ENCODE data around the gene NTSR1. TPM values are rescaled to one million over a fixed set of nuclear protein-coding genes. Genes with fewer than 3 reads are reported as not detected.

NTSR1 gene
- total RNA-seq, 1 donor = under 0.01 TPM

DNA sequence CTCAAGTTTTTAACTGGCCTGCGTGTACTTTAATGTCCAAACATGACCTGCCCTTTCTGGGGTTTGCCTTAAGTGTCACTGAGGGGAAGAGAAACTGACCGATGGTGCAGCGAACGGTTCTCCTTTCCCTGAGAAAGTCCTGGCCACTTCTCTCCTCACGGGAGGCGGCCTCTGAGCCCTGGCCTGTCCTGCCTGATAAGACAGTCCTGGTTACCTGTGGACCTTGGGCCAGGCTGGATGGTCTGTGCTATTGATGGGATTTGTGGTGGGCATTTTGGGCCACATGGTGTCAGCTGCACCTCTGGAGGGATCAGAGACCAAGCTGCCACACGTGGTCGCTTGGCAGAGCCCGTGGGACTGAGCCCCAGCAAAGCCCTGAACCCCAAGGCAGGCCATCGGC lies 11.6 kb upstream of the NTSR1 start:
- no peak for DNase-seq (ENCODE audit: low read depth)
- no peak for TF ChIP-seq CTCF (IDR thresholded peaks at IDR 0.05; ENCODE audit: insufficient read depth, low read depth, low read length)
- H3K4me3 ChIP-seq (ENCODE audit: low read depth, low read length) = no peak overlapping the region

GRCh38 chr20:62697468-62697912 lies 11.1 kb upstream of the NTSR1 start:
- no peak for TF ChIP-seq CTCF (IDR thresholded peaks at IDR 0.05; ENCODE audit: insufficient read depth, low read depth, low read length)
- DNase-seq (ENCODE audit: low read depth) = no peak
- H3K4me3 ChIP-seq (ENCODE audit: low read depth, low read length) = no peak overlapping the region

DNA sequence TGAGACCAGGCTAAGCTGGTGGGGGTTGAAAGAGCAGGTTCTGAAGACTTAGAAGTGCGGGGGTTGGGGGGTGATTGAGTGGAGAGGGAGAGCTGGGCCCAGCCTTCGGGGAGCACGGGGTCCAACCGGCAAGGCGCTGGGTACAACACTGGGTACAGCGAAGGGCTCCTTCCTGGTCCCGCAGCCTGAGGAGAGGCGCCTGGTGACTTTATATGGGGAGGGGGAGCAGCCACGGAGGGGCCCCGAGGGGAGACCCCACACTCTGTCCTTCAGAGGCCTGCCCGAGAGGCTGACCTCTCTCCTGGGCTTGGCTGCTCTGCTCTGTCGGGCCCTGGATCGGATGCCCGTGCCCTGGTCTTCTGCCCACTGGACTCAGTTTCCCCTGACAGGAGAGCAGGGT lies 10.4 kb upstream of the NTSR1 start:
- no peak overlapping the region for H3K4me3 ChIP-seq (ENCODE audit: low read depth, low read length)
- no peak for DNase-seq (ENCODE audit: low read depth)
- TF ChIP-seq CTCF (IDR thresholded peaks at IDR 0.05; ENCODE audit: insufficient read depth, low read depth, low read length) = no peak

DNA sequence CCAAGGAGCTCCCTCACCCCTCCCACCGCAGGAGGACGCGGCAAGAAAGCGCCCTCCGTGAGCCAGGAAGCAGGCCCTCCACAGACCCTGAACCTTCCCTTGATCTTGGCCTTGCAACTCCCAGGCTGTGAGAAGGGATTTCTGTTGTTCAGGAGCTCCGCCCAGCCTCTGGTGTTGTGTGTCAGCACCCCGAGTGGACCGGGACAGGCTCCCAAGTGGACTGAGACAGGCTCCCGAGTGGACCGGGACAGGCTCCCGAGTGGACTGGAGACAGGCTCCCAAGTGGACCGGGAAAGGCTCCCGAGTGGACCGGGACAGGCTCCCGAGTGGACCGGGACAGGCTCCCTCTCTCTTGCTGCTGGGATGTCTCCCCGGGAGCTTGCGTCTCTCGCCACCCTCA lies 9.3 kb upstream of the NTSR1 start:
- DNase-seq (ENCODE audit: low read depth) = no peak
- no peak for TF ChIP-seq CTCF (IDR thresholded peaks at IDR 0.05; ENCODE audit: insufficient read depth, low read depth, low read length)
- H3K4me3 ChIP-seq (ENCODE audit: low read depth, low read length) = no peak overlapping the region

GRCh38 chr20:62699741-62700140 lies 8.9 kb upstream of the NTSR1 start:
- no peak for TF ChIP-seq CTCF (IDR thresholded peaks at IDR 0.05; ENCODE audit: insufficient read depth, low read depth, low read length)
- H3K4me3 ChIP-seq (ENCODE audit: low read depth, low read length) = no peak overlapping the region
- no peak for DNase-seq (ENCODE audit: low read depth)

DNA sequence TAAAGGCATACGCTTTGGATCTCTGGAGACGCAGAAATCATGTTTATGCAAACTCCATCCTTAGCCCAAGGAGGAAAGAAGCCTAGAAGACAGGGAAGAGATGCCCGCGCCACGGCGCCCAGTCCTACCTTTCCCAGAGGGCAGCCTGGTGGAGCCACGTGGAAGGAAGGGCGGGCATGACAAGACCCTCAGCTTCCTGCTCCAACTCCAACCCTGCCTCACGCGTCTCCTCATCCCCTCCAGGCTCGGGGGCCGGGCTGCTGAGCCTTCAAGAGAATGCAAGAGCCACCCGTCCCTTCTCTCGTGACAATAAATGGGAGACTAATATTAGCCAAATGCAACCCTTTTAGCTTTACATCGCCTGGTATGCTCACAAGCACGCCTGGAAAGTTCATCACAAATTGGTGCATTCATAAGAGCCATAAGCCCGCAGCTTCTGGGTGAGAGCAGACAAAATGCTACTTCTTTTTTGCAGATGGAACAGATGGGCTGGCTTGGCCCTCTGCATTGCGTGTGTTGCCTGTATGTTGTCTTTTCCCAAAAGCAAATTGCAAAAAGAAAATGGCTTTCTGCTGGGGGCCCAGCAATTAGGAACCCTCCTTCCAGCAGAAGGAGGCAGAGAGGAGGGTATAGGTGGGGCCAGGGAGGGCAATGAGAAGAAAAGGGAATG lies 8.2 kb upstream of the NTSR1 start:
- no peak for TF ChIP-seq CTCF (IDR thresholded peaks at IDR 0.05; ENCODE audit: insufficient read depth, low read depth, low read length)
- no peak overlapping the region for H3K4me3 ChIP-seq (ENCODE audit: low read depth, low read length)
- DNase-seq (ENCODE audit: low read depth) = no peak
